GM23338 (cell line): ENCODE data around the gene SMYD3. TPM values are rescaled to one million over a fixed set of nuclear protein-coding genes. Genes with fewer than 3 reads are reported as not detected.

Experiments used
- ATAC-seq: fragments of 200-7000 bp; cut with Tn5 transposase; 3 replicates; pipeline ENCODE4 v1.9.1; 2020
- DNase-seq: peaks from one replicate; pipeline ENCODE4 v3.0.0-alpha.2; 2015; ENCODE audit warnings: low spot score
- H2AFZ ChIP-seq: fragments of 200-600 bp; sonication (generic); 2 replicates; pipeline ENCODE4 v1.8.0; 2016; ENCODE audit warnings: antibody characterized with exemption, mild to moderate bottlenecking, moderate library complexity
- H3F3A ChIP-seq: fragments of 200-600 bp; sonication (generic); replicated peaks from 2 replicates; pipeline ENCODE4 v1.8.0; 2017; ENCODE audit warnings: antibody characterized with exemption, mixed run types, low read depth
- H3K27ac ChIP-seq: fragments of 200-600 bp; sonication (generic); 2 replicates; pipeline ENCODE4 v1.6.1; 2016; ENCODE audit warnings: low read depth
- H3K27me3 ChIP-seq: fragments of 200-600 bp; sonication (generic); 2 replicates; pipeline ENCODE4 v1.8.0; 2016; ENCODE audit warnings: mild to moderate bottlenecking, mixed run types, moderate library complexity; ENCODE audit not compliant: insufficient read depth
- H3K36me3 ChIP-seq: fragments of 200-600 bp; sonication (generic); 2 replicates; pipeline ENCODE4 v1.8.0; 2016; ENCODE audit warnings: mild to moderate bottlenecking; ENCODE audit not compliant: insufficient read depth
- H3K4me1 ChIP-seq: fragments of 200-600 bp; sonication (generic); 2 replicates; pipeline ENCODE4 v1.8.0; 2016; ENCODE audit warnings: mild to moderate bottlenecking, moderate library complexity; ENCODE audit not compliant: insufficient read depth
- H3K4me2 ChIP-seq: fragments of 200-600 bp; sonication (generic); 2 replicates; pipeline ENCODE4 v1.7.1; 2017; ENCODE audit warnings: mixed run types
- H3K4me3 ChIP-seq: fragments of 200-600 bp; sonication (generic); 2 replicates; pipeline ENCODE4 v1.6.1; 2016; ENCODE audit warnings: mixed run types
- H3K79me2 ChIP-seq: fragments of 200-600 bp; sonication (generic); replicated peaks from 2 replicates; pipeline ENCODE4 v1.8.0; 2017; ENCODE audit warnings: mild to moderate bottlenecking; ENCODE audit not compliant: insufficient read depth
- H3K9me2 ChIP-seq: fragments of 200-600 bp; sonication (generic); 2 replicates; pipeline ENCODE4 v1.8.0; 2017; ENCODE audit not compliant: insufficient read depth
- H4K20me1 ChIP-seq: fragments of 200-600 bp; sonication (generic); replicated peaks from 2 replicates; pipeline ENCODE4 v1.8.0; 2017; ENCODE audit warnings: mild to moderate bottlenecking; ENCODE audit not compliant: insufficient read depth
- H3K27ac Mint-ChIP-seq: 2 replicates; pipeline ENCODE4 v1.8.0; 2020; ENCODE audit warnings: inconsistent platforms, mild to moderate bottlenecking, moderate library complexity, mixed read lengths
- H3K27me3 Mint-ChIP-seq: 3 replicates; pipeline ENCODE4 v1.8.0; 2022; ENCODE audit warnings: low read depth, mild to moderate bottlenecking, moderate library complexity, mixed read lengths, inconsistent platforms; ENCODE audit not compliant: insufficient read depth, poor library complexity
- H3K36me3 Mint-ChIP-seq: 3 replicates; pipeline ENCODE4 v1.8.0; 2021; ENCODE audit warnings: low read depth, mild to moderate bottlenecking, inconsistent platforms, moderate library complexity, mixed read lengths
- H3K4me1 Mint-ChIP-seq: 3 replicates; pipeline ENCODE4 v1.8.0; 2020; ENCODE audit warnings: mild to moderate bottlenecking, inconsistent platforms, mixed read lengths
- H3K4me3 Mint-ChIP-seq: 3 replicates; pipeline ENCODE4 v1.8.0; 2021; ENCODE audit warnings: moderate library complexity, mild to moderate bottlenecking, inconsistent platforms, mixed read lengths
- H3K9me3 Mint-ChIP-seq: 3 replicates; pipeline ENCODE4 v1.8.0; 2020; ENCODE audit warnings: moderate library complexity, mild to moderate bottlenecking, inconsistent platforms, mixed read lengths
- CREB1 ChIP-seq: fragments of 250-450 bp; sonication (Bioruptor Pico); IDR thresholded peaks from 2 replicates; pipeline ENCODE4 v1.5.0; 2020; ENCODE audit warnings: low read depth, mild to moderate bottlenecking, moderate library complexity
- EZH2 ChIP-seq: fragments of 200-600 bp; sonication (generic); IDR thresholded peaks from one replicate; pipeline ENCODE4 v1.8.0; 2017; ENCODE audit warnings: antibody characterized with exemption, mild to moderate bottlenecking, low read depth; ENCODE audit not compliant: unreplicated experiment
- EZH2phosphoT487 ChIP-seq: fragments of 200-600 bp; sonication (generic); IDR thresholded peaks from one replicate; pipeline ENCODE4 v1.8.1; 2018; ENCODE audit warnings: antibody characterized with exemption; ENCODE audit not compliant: unreplicated experiment
- JUNB ChIP-seq: IDR thresholded peaks from one replicate; pipeline ENCODE4 v1.6.1; 2016; ENCODE audit warnings: antibody characterized with exemption; ENCODE audit not compliant: unreplicated experiment
- NANOG ChIP-seq: IDR thresholded peaks from 2 replicates; pipeline ENCODE4 v1.6.1; 2016; ENCODE audit warnings: antibody characterized with exemption, borderline replicate concordance
- POLR2AphosphoS5 ChIP-seq: IDR thresholded peaks from 2 replicates; pipeline ENCODE4 v1.6.1; 2016; ENCODE audit warnings: antibody characterized with exemption, low read depth
- STAT1 ChIP-seq: IDR thresholded peaks from one replicate; pipeline ENCODE4 v1.6.1; 2016; ENCODE audit warnings: antibody characterized with exemption; ENCODE audit not compliant: unreplicated experiment
- ZNF331 ChIP-seq: fragments of 250-450 bp; sonication (Bioruptor Pico); IDR thresholded peaks from 2 replicates; pipeline ENCODE4 v1.5.0; 2020; ENCODE audit warnings: low read depth, mild to moderate bottlenecking, moderate library complexity
- ZNF462 ChIP-seq: fragments of 250-450 bp; sonication (Bioruptor Pico); IDR thresholded peaks from 2 replicates; pipeline ENCODE4 v1.5.0; 2020; ENCODE audit warnings: mild to moderate bottlenecking, moderate library complexity
- polyA plus RNA-seq: library from polyadenylated mRNA; unstranded; fragments of >200 nt; fragmentation: Nextera tagmentation; extraction: Ambion mirVana; gene quantifications from 2 replicates; pipeline ENCODE4 v1.2.1, GENCODE V29; 2016
- total RNA-seq: library from RNA; depleted of rRNA; stranded (reverse); fragments of >200 nt; shearing (Covaris generic); gene quantifications from 2 replicates; pipeline ENCODE4 v1.2.3, GENCODE V29; 2014
- TF ChIP-seq, protein P1 (sequence below): IDR thresholded peaks from 2 replicates; pipeline ENCODE4 v1.6.1; 2016; ENCODE audit warnings: antibody characterized with exemption
- TF ChIP-seq, protein P2 (sequence below): IDR thresholded peaks from one replicate; pipeline ENCODE4 v1.6.1; 2018; ENCODE audit warnings: antibody characterized with exemption; ENCODE audit not compliant: unreplicated experiment

SMYD3 gene
- total and polyA plus RNA-seq, 2 experiments from 2014 or later, result 31.8 to 34.4 TPM

DNA sequence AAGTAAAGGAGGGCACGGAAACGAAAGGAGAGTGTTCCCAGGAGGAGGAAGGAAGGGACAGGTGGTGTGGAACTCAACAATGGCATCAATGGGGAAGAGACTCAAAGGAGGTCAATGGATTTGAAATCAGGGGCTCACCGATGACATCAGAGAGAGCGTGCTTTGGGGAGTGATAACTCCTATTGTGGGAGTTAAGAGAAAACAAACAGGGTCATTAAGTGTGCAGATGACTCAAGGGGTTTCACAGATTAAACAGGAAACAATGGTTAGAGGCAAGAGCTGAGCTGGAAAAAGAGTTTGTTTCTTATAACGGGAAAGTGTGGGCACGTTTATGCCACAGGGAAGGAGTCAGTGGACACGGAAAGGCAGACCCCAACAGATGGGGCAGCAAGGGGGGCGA is 629.1 kb downstream of the SMYD3 start:
- Histone ChIP-seq H3K4me2 (no peak overlapping the region), H2AFZ (no peak overlapping the region), H3F3A (no peaks in the 10 kb centered on the region), H3K27ac (no peak overlapping the region), H3K4me3 (no peak overlapping the region), H3K27me3 (no peaks in the 10 kb centered on the region), H3K36me3 (no peaks in the 10 kb centered on the region), H3K9me2 (no peaks in the 10 kb centered on the region; the same call in 1 of the 2 replicates), H4K20me1 (no peaks in the 10 kb centered on the region), H3K79me2 (no peaks in the 10 kb centered on the region), H3K4me1 (no peaks in the 10 kb centered on the region)
- no peak overlapping the region for H3K27ac Mint-ChIP-seq
- no peak overlapping the region for H3K4me3 Mint-ChIP-seq
- DNase-seq, result no peak
- no peaks in the 10 kb centered on the region for H3K9me3 Mint-ChIP-seq
- no peaks in the 10 kb centered on the region for H3K36me3 Mint-ChIP-seq
- TF ChIP-seq, protein P1, sequence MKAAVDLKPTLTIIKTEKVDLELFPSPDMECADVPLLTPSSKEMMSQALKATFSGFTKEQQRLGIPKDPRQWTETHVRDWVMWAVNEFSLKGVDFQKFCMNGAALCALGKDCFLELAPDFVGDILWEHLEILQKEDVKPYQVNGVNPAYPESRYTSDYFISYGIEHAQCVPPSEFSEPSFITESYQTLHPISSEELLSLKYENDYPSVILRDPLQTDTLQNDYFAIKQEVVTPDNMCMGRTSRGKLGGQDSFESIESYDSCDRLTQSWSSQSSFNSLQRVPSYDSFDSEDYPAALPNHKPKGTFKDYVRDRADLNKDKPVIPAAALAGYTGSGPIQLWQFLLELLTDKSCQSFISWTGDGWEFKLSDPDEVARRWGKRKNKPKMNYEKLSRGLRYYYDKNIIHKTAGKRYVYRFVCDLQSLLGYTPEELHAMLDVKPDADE, result no peak
- no peak for TF ChIP-seq ZNF331 (CRISPR knock-in tag)
- no peak for TF ChIP-seq CREB1
- no peak for TF ChIP-seq EZH2
- no peak for ATAC-seq
- H3K4me1 Mint-ChIP-seq, result no peaks in the 10 kb centered on the region
- H3K27me3 Mint-ChIP-seq, result no peaks in the 10 kb centered on the region

DNA sequence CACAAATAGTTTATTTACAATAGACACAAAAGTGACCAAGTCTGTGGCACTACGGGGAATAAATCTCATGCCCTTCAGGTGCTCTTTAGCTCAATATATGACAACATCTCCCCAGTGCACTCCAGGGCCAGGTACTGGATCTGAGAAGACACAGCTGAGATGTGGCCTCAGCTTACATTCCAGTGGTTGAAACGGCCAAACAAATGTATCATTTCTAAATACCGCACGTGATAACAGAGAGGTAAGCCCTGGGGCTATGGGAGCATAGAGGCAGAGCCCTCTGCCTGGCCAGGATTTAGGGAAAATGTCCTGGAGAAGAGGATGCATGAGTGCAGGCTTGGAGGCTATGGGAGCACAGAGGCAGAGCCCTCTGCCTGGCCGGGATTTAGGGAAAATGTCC is 630.5 kb downstream of the SMYD3 start:
- ATAC-seq, result no peak
- H3K27me3 ChIP-seq, result no peaks in the 10 kb centered on the region
- no peak overlapping the region for H3K27ac Mint-ChIP-seq
- TF ChIP-seq NANOG (no peak), STAT1 (no peak), JUNB (no peak), ZNF462 (no peak), EZH2phosphoT487 (no peak), CREB1 (no peak), ZNF331 (CRISPR knock-in tag) (no peak), POLR2AphosphoS5 (no peak)
- TF ChIP-seq, protein P2, sequence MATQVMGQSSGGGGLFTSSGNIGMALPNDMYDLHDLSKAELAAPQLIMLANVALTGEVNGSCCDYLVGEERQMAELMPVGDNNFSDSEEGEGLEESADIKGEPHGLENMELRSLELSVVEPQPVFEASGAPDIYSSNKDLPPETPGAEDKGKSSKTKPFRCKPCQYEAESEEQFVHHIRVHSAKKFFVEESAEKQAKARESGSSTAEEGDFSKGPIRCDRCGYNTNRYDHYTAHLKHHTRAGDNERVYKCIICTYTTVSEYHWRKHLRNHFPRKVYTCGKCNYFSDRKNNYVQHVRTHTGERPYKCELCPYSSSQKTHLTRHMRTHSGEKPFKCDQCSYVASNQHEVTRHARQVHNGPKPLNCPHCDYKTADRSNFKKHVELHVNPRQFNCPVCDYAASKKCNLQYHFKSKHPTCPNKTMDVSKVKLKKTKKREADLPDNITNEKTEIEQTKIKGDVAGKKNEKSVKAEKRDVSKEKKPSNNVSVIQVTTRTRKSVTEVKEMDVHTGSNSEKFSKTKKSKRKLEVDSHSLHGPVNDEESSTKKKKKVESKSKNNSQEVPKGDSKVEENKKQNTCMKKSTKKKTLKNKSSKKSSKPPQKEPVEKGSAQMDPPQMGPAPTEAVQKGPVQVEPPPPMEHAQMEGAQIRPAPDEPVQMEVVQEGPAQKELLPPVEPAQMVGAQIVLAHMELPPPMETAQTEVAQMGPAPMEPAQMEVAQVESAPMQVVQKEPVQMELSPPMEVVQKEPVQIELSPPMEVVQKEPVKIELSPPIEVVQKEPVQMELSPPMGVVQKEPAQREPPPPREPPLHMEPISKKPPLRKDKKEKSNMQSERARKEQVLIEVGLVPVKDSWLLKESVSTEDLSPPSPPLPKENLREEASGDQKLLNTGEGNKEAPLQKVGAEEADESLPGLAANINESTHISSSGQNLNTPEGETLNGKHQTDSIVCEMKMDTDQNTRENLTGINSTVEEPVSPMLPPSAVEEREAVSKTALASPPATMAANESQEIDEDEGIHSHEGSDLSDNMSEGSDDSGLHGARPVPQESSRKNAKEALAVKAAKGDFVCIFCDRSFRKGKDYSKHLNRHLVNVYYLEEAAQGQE, result no peak
- TF ChIP-seq, protein P1, result no peak

More for the DNA sequence above, 630.5 kb downstream of the SMYD3 start:
- no peaks in the 10 kb centered on the region for H3K36me3 ChIP-seq
- Mint-ChIP-seq H3K9me3 (no peaks in the 10 kb centered on the region), H3K36me3 (no peaks in the 10 kb centered on the region), H3K4me1 (no peaks in the 10 kb centered on the region), H3K4me3 (no peak overlapping the region), H3K27me3 (no peaks in the 10 kb centered on the region)
- no peaks in the 10 kb centered on the region for H3K4me1 ChIP-seq
- no peaks in the 10 kb centered on the region for H3F3A ChIP-seq
- no peak overlapping the region for H3K4me2 ChIP-seq
- no peaks in the 10 kb centered on the region; the same call in 1 of the 2 replicates for H3K9me2 ChIP-seq
- no peaks in the 10 kb centered on the region for H4K20me1 ChIP-seq
- no peak overlapping the region for H2AFZ ChIP-seq
- no peak overlapping the region for H3K4me3 ChIP-seq
- DNase-seq, result no peak
- H3K27ac ChIP-seq, result no peak overlapping the region
- no peaks in the 10 kb centered on the region for H3K79me2 ChIP-seq
